Hepatocyte (in vitro differentiated cells): ENCODE measurements around the gene ZSWIM4.

ENCODE experiments used
- CTCF ChIP-seq: fragments of 200-600 bp; sonication (generic); IDR thresholded peaks from 2 replicates; pipeline ENCODE4 v1.5.1; 2016; ENCODE audit warnings: antibody characterized with exemption, mild to moderate bottlenecking; ENCODE audit not compliant: poor library complexity
- EZH2 ChIP-seq: fragments of 200-600 bp; sonication (generic); IDR thresholded peaks from 2 replicates; pipeline ENCODE4 v1.6.1; 2016; ENCODE audit warnings: antibody characterized with exemption, mild to moderate bottlenecking, borderline replicate concordance

- TF ChIP-seq CTCF (no peak), EZH2 (no peak)
Observed at GRCh38 chr19:13864667-13865570, 69.7 kb downstream of the ZSWIM4 start.
